Activated T-cell treated with anti-CD3 and anti-CD28 coated beads, Interleukin-2, amount 50 U/mL, for 72 hours (primary cell): ENCODE results near the gene SYNRG. TPM values are rescaled to one million over a fixed set of nuclear protein-coding genes. Genes with fewer than 3 reads are reported as not detected.

Experiments
- ATAC-seq, 2 donors: fragments of 150-1000 bp; cut with Tn5 transposase; replicated peaks in 1 of 2; 2 replicates each; pipeline ENCODE4 v1.10.0; 2021; ENCODE audit warnings: moderate library complexity in 2 of 2, mild to moderate bottlenecking in 1 of 2
- DNase-seq, 2 donors: peaks; one replicate each; pipeline ENCODE4 v3.0.0; 2021 to 2022; ENCODE audit warnings: mixed read lengths in 1 of 2
- H3K27ac Mint-ChIP-seq: one replicate; pipeline ENCODE4 v1.8.0; 2022; ENCODE audit warnings: mild to moderate bottlenecking, moderate library complexity, mixed read lengths
- H3K27me3 Mint-ChIP-seq: one replicate; pipeline ENCODE4 v1.8.0; 2022; ENCODE audit warnings: low read depth, mixed read lengths
- H3K36me3 Mint-ChIP-seq, 2 donors: one replicate each; pipeline ENCODE4 v1.8.0; 2022; ENCODE audit warnings: mixed read lengths in 2 of 2, mild to moderate bottlenecking in 1 of 2; ENCODE audit not compliant: insufficient read depth in 2 of 2
- H3K4me1 Mint-ChIP-seq: one replicate; pipeline ENCODE4 v1.8.0; 2022; ENCODE audit warnings: low read depth, mixed read lengths
- H3K4me3 Mint-ChIP-seq, 2 donors: one replicate each; pipeline ENCODE4 v1.8.0; 2022; ENCODE audit warnings: mild to moderate bottlenecking in 2 of 2, mixed read lengths in 2 of 2, moderate library complexity in 2 of 2
- H3K9me3 Mint-ChIP-seq, 2 donors: one replicate each; pipeline ENCODE4 v1.8.0; 2022; ENCODE audit warnings: mixed read lengths in 2 of 2
- total RNA-seq, 2 donors: library from RNA; stranded (reverse); gene quantifications; one replicate each; pipeline ENCODE4 v1.2.3, GENCODE V29; 2022

Gene SYNRG
- total RNA-seq, 2 donors from 2014 or later: 63.2 to 69.5 TPM

DNA sequence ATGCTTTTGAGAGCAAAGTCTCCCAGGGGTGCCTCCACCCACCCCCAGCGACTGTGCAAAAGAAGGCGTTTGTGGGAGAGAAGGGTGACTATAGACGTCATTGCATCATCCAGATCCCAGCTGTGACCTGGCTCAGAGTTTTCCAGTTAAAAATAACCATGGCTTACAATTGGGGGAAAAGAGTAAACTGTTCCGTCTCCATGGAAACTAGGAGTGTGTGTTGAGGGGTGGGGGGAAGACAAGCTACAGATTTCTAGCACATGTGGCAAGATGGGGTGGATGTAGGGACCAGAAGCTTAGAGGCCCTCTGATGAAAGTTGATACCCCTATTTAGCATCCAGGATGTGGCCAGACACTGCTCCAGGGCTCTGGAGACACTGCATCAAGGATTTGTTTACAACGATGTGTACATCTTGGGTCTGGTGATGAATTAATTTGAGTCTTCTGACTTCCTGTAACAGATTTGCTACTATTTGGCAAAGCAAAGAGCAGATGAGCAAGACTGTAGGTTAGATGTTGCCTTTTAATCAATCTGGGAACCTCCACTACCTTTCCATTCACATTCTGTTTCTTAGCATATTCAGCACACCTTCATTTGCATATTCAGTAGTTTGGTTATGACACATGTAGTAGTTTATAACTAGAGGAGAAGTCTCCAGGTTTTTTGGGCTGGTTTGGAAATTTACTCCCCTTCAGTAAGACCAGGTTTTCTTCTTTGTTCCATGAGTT, 125.7 kb downstream of the SYNRG start:
- H3K4me3 Mint-ChIP-seq: no peak overlapping the region
- H3K27me3 Mint-ChIP-seq: no peaks in the 10 kb centered on the region
- ATAC-seq (peak; percentile 23 to 52), DNase-seq (no peak)
- peak overlapping the region; percentile 33 for H3K27ac Mint-ChIP-seq
- H3K9me3 Mint-ChIP-seq: no peaks in the 10 kb centered on the region
- H3K4me1 Mint-ChIP-seq: peaks cover 20% of the 10 kb centered on the region
- H3K36me3 Mint-ChIP-seq: peaks cover 2 to 11% of the 10 kb centered on the region in 2 donors

DNA sequence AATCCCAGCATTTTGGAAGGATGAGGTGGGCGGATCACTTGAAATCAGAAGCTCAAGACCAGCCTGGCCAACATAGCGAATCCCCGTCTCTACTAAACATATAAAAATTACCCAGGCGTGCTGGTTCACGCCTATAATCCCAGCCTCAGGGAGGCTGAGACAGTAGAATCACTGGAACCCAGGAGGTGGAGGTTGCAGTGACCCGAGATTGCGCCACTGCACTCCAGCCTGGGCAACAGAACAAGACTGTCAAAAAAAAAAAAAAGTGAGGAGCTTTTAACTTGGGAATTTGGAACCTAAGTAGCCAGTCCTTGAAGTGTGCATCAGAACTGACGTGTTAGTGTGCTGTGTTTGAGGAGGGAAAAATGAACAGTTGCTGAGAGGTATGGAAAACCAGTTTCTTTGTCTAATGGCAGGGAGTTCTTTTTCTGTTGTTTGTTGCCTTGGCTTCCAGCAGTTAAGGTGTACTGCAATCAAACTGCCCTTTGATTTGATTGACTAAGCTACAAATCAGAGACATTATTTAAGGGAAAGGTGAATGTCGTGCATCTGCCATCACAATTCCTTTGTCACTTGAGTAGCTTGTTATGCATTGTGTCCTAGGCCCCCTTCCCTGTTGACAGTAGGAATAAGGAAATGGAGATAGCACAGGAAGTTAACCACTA, 128.1 kb downstream of the SYNRG start:
- Mint-ChIP-seq H3K4me3 (no peak overlapping the region), H3K9me3 (no peaks in the 10 kb centered on the region), H3K36me3 (peaks cover 4 to 11% of the 10 kb centered on the region in 2 donors), H3K27ac (no peak overlapping the region), H3K4me1 (peaks cover 12% of the 10 kb centered on the region), H3K27me3 (no peaks in the 10 kb centered on the region)
- ATAC-seq (no peak), DNase-seq (no peak)

DNA sequence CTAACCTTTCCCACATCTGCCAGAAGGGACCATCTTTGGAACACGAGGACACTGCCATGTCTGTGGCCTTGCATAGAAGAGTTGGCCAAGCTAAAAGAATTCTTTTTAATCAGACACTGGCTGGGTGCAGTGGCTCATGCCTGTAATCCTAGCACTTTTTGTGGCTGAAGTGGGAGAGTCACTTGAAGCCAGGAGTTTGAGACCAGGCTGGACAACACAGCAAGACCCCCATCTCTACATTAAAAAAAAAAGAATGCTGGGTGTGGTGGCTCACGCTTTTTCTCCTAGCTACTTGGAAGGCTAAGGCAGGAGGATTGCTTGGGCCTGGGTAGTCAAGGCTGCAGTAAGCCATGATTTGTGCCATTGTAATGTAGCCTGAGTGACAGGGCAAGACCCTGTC, 128.8 kb downstream of the SYNRG start:
- Mint-ChIP-seq H3K36me3 (peaks cover 4 to 11% of the 10 kb centered on the region in 2 donors), H3K27ac (no peak overlapping the region), H3K4me3 (no peak overlapping the region), H3K4me1 (peaks cover 12% of the 10 kb centered on the region), H3K9me3 (no peaks in the 10 kb centered on the region), H3K27me3 (no peaks in the 10 kb centered on the region)
- DNase-seq: no peak
- ATAC-seq: no peak

DNA sequence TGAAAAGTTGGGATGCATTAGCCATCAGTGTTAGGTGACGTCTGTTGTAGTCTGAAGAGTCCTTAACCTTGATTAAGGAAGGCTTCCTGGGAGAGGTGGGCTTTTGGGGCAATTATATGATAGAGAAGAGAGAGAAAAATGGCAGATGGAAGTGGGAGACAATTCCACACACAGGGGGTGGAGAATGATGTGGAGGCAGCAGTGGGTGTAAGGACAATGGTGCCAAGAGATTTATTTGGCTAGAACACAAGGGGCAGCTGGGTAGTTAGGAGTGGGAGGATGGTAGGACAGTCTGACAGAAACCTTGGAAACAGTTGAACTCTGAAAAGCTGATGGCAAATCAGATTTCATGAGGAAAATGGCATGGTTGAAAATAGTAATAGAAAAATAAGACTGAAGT, 130.2 kb downstream of the SYNRG start:
- H3K27me3 Mint-ChIP-seq: no peaks in the 10 kb centered on the region
- DNase-seq: no peak
- H3K4me3 Mint-ChIP-seq: no peak overlapping the region
- no peak overlapping the region for H3K27ac Mint-ChIP-seq
- H3K4me1 Mint-ChIP-seq: peaks cover 12% of the 10 kb centered on the region
- peaks cover 4 to 11% of the 10 kb centered on the region in 2 donors for H3K36me3 Mint-ChIP-seq
- ATAC-seq: no peak
- H3K9me3 Mint-ChIP-seq: no peaks in the 10 kb centered on the region

DNA sequence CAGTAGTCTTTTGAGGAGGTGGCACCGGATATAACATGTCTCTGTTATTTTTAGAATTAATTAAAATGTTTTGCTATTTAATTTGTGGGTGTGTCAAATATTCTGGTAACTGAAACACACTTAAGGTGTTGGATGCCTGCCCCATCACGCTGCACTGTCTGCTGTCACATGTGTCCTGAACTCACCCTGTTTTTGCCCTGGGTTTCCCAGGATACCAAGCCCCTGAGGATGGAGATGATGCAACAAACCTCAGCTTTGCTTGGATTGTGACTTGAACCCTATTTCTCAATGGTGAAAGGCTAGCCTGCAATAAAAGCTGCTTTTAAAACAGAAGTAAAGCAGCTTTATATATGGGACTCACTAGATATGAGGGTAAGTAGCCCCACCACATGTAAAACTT, 131.0 kb downstream of the SYNRG start:
- Mint-ChIP-seq H3K27me3 (no peaks in the 10 kb centered on the region), H3K36me3 (peaks cover 11 to 18% of the 10 kb centered on the region in 2 donors)

DNA sequence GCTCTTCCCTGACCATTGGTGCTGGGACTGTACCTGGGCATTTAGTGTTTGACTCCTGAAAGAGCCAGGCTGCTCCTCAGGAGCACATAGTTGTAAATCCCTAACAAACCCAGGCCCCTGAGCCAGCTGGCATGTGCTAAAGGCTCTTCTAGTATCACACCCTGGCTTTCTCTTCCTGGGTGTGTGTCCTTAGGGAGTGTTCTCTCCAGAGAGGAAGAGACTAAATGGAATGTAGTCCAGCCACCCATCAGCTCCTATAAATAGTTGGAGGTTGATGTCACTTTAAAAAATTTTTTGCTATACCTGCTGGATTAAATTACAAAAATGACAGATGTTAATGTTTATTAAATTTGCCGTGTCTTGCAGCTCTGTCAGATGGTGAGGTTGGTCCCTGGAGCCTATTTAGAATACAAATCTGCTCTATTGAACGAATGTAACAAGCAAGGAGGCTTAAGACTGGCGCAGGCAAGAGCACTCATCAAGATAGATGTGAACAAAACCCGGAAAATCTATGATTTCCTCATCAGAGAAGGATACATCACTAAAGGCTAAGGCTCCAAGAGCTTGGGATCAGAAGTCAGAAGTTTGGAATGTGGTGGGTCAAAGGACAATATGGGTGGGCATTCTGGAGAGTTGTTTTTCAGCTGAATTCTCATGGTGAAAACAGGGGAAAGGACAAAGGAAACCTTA, 132.6 kb downstream of the SYNRG start:
- Mint-ChIP-seq H3K27ac (no peak overlapping the region), H3K9me3 (no peaks in the 10 kb centered on the region), H3K4me3 (no peak overlapping the region)

More for the DNA sequence above, 131.0 kb downstream of the SYNRG start:
- Mint-ChIP-seq H3K4me1 (peaks cover 3% of the 10 kb centered on the region), H3K9me3 (no peaks in the 10 kb centered on the region), H3K4me3 (no peak overlapping the region), H3K27ac (no peak overlapping the region)
- no peak for DNase-seq
- ATAC-seq: no peak

DNA sequence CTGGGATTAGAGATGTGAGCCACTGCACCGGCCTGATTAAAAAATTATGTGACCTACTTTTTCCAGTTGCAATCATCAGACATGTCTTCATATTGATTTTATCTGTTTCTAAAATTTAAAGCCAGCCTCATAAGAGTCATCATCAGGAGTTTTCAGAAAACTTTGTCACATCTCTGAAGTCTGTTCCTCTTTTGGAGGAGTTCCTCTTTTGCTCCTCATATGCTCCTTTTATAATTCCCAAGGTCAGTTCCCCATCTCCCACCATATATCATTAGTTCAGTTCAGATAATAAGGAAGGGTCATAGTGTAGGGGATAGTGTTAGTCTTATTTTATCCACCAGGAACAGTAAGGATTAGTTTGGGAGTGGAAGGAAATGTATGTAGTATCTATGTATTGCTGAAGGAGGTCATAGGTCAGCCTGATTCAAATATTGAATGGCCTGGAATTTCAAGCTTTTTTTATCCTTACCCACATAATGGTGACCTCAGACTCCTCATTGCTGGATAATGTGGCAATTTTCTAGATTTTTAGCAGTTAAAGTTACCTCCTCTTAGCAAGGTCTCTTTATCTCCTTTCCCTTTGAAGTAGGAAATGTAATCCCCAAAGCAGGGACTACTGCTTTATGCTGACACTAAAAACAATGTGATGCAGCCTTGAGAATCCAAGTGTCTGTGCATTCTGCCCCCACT, 133.3 kb downstream of the SYNRG start:
- Mint-ChIP-seq H3K4me3 (no peak overlapping the region), H3K4me1 (no peaks in the 10 kb centered on the region), H3K27me3 (no peaks in the 10 kb centered on the region), H3K27ac (no peak overlapping the region), H3K36me3 (peaks cover 15 to 29% of the 10 kb centered on the region in 2 donors), H3K9me3 (no peaks in the 10 kb centered on the region)
- DNase-seq (no peak), ATAC-seq (no peak)

More for the DNA sequence above, 132.6 kb downstream of the SYNRG start:
- no peaks in the 10 kb centered on the region for H3K27me3 Mint-ChIP-seq
- H3K4me1 Mint-ChIP-seq: no peaks in the 10 kb centered on the region
- no peak for ATAC-seq
- H3K36me3 Mint-ChIP-seq: peaks cover 13 to 25% of the 10 kb centered on the region in 2 donors
- DNase-seq: no peak

DNA sequence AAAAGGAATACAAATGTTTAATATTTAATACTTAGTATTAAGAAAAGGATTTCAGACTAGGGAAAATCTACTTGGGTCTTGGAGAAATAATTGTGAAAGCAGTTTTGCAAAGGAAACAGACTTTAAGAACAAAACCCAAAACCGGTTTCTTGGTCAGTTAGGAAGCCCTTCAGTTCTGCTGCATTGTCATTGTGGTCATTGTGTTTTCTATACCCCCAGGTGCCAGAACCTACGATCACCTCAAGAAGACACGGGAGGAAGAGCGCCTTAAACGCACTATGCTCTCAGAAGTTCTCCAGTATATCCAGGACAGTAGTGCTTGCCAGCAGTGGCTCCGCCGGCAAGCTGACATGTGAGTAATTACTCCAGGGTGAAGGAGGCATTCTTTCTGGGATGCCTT, 139.0 kb downstream of the SYNRG start:
- no peak overlapping the region for H3K27ac Mint-ChIP-seq
- H3K36me3 Mint-ChIP-seq: peaks cover 13 to 31% of the 10 kb centered on the region in 2 donors
- DNase-seq (no peak), ATAC-seq (no peak)
- no peaks in the 10 kb centered on the region for H3K9me3 Mint-ChIP-seq
- no peaks in the 10 kb centered on the region for H3K4me1 Mint-ChIP-seq
- no peaks in the 10 kb centered on the region for H3K27me3 Mint-ChIP-seq
- H3K4me3 Mint-ChIP-seq: no peak overlapping the region

DNA sequence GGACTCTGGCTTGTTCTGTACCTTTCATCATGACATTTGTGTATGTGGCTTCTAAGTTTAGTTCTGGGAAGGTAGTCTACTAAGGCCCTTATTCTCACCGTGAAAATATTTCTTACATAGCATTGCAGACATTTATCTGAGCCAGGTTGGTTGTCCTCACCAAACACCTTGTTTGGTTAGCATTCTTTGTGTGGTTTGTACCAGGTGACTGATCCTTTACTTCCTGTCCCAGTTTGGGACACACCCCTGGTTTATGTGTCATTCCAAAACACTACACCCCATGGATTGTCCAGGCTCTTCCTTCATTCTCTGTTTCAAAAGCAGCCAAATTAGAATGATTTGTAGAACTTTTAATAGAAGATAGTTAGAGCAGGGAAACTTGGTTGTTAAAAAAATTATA, 142.7 kb downstream of the SYNRG start:
- DNase-seq: no peak
- ATAC-seq: no peak
- no peaks in the 10 kb centered on the region for H3K27me3 Mint-ChIP-seq
- no peak overlapping the region for H3K4me3 Mint-ChIP-seq
- peaks cover 3% of the 10 kb centered on the region for H3K4me1 Mint-ChIP-seq
- H3K36me3 Mint-ChIP-seq: peaks cover 7 to 19% of the 10 kb centered on the region in 2 donors
- no peaks in the 10 kb centered on the region for H3K9me3 Mint-ChIP-seq
- H3K27ac Mint-ChIP-seq: peak overlapping the region; percentile 11

DNA sequence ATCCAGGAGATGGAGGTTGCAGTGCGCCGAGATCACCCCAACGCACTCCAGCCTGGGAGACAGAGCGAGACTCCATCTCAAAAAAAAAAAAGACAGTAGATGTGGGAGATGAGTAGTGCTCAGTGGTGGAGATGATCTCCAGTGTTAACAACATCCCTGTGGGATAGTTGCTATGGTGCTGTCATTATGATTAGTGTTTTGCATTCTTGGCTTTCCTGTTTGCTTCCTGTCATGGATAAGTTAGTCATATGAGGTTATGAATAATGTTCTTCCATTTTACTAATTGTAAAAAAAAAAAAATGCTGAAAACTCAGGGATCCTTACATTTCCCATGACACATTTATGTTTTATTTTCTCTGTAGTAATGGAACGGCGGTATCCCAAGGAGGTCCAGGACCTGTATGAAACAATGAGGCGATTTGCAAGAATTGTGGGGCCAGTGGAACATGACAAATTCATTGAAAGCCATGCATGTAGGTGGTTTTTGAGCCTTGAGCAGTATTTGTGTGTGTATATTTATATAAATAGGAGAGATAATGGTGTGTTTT, 144.1 kb downstream of the SYNRG start:
- Mint-ChIP-seq H3K27me3 (no peaks in the 10 kb centered on the region), H3K27ac (peak overlapping the region; percentile 38), H3K36me3 (peaks cover 3 to 10% of the 10 kb centered on the region in 2 donors), H3K9me3 (no peaks in the 10 kb centered on the region), H3K4me1 (peaks cover 7% of the 10 kb centered on the region), H3K4me3 (no peak overlapping the region)
- DNase-seq (no peak), ATAC-seq (peak in 1 of 2 donors; percentile 41)
